Heart left ventricle (tissue), 16 donors: ENCODE results near the gene PPP6C. TPM values are rescaled to one million over a fixed set of nuclear protein-coding genes. Genes with fewer than 3 reads are reported as not detected.

ENCODE experiments used
- ATAC-seq, 4 donors: fragments of 200-7000 bp; cut with Tn5 transposase; one replicate each; pipeline ENCODE4 v1.9.1; 2020 to 2022; ENCODE audit warnings: moderate library complexity in 4 of 4, mild to moderate bottlenecking in 3 of 4, moderate number of reproducible peaks in 1 of 4
- DNase-seq, 5 donors: peaks; one replicate each; pipeline ENCODE4 v3.0.0-alpha.2; 2020
- H3K27ac ChIP-seq, 12 donors: fragments of 200-600 bp; sonication (generic) in 4 of 12; one replicate each; pipeline versions ENCODE4 v1.5.0 to v1.8.0; 2016 to 2022; ENCODE audit warnings: mild to moderate bottlenecking in 2 of 12
- H3K27me3 ChIP-seq, 9 donors: fragments of 200-600 bp; sonication (generic) in 2 of 9; one replicate each; pipeline versions ENCODE4 v1.5.1 to v1.8.0; 2016 to 2022; ENCODE audit warnings: mild to moderate bottlenecking in 3 of 9
- H3K36me3 ChIP-seq, 9 donors: fragments of 200-600 bp; sonication (generic) in 2 of 9; one replicate each; pipeline versions ENCODE4 v1.5.0 to v1.8.0; 2018 to 2022; ENCODE audit warnings: mild to moderate bottlenecking in 2 of 9
- H3K4me1 ChIP-seq, 12 donors: fragments of 200-600 bp; sonication (generic) in 4 of 12; one replicate each; pipeline versions ENCODE4 v1.5.0 to v1.8.0; 2016 to 2022; ENCODE audit warnings: mild to moderate bottlenecking in 3 of 12
- H3K4me3 ChIP-seq, 12 donors: fragments of 200-600 bp; sonication (generic) in 4 of 12; one replicate each; pipeline versions ENCODE4 v1.5.0 to v1.8.0; 2017 to 2022; ENCODE audit warnings: mild to moderate bottlenecking in 9 of 12, moderate library complexity in 4 of 12
- H3K9me3 ChIP-seq, 12 donors: fragments of 200-600 bp; sonication (generic) in 4 of 12; one replicate each; pipeline versions ENCODE4 v1.5.0 to v1.8.0; 2016 to 2022; ENCODE audit warnings: mild to moderate bottlenecking in 1 of 12
- CTCF ChIP-seq, 12 donors: fragments of 200-600 bp; sonication (generic) in 4 of 12; IDR thresholded peaks; one replicate each; pipeline versions ENCODE4 v1.5.0 to v1.8.0; 2018 to 2022; ENCODE audit warnings: antibody characterized with exemption in 12 of 12, mild to moderate bottlenecking in 5 of 12
- POLR2A ChIP-seq, 2 donors: fragments of 450-650 bp; IDR thresholded peaks; one replicate each; pipeline ENCODE4 v1.6.1; 2017; ENCODE audit warnings: antibody characterized with exemption in 2 of 2, mild to moderate bottlenecking in 2 of 2, moderate library complexity in 2 of 2
- WGBS, 4 donors: extraction: QIAGEN DNeasy Blood & Tissue Kit in 2 of 4; methylation state at CpG; one replicate each; pipeline versions ENCODE4 v1.1.5 to v1.1.7; 2013 to 2018; 5-methylcytosine and 5-hydroxymethylcytosine counted together
- intact Hi-C, 10 donors: fragments of 100-400 bp; cut with DNase I; formaldehyde crosslinking; loops; one replicate each; pipeline versions ENCODE4 v1.11.1 to v1.14.2; 2022
- polyA plus RNA-seq, 2 donors: library from polyadenylated mRNA; stranded (reverse); fragments of 200-250 nt; gene quantifications; one replicate each; pipeline ENCODE4 v1.2.3, GENCODE V29; 2013
- total RNA-seq, 9 donors: library from RNA; depleted of rRNA in 2 of 9; stranded (reverse); fragments of >200 nt in 2 of 9; fragmentation: NEBNext Ultra II Directional in 3 of 9; extraction: Animal tissue kit (Norgen Biotek cat#: 25700) in 3 of 9; gene quantifications; one replicate each; pipeline versions ENCODE4 v1.1.0 to v1.2.4, GENCODE V29; 2016 to 2023
- donor health status: ischemic (EF 13 %, LVEDD 7.1; RV severe dilation, severe dysfunction).
- donor health status: healthy with polysubstance abuse.
- donor health status: DM: no; HTN: yes; CAD: no.
- donor health status: DM: no; HTN: no; CAD: no.
- donor health status: ischemic (EF 25% LVEDD 6.9; RV normal size, moderate dysfunction).
- donor health status: ischemic (EF 25% LVEDD 5.7; RV mildly dilated, moderate dysfunction).
- donor health status: healthy.
- donor health status: DM: yes; HTN: yes; CAD: no.
- donor health status: ischemic (EF 35%, LVEDD 5.7; RV mildly dilated, moderate dysfunction).
- donor health status: nonischemic (EF 11% LVEDD 7.7; RV severe dilation, severe dysfunction).
- donor health status: DM: yes; HTN: yes; CAD: no.
- donor health status: PGD.
- donor health status: ischemic (EF 29% LVEDD 5.4; RV normal size, mild dysfunction).
- donor health status: nonischemic (EF 23%, LVEDD 6.1; RV moderate dilation, normal function).

PPP6C gene
- total and polyA plus RNA-seq, 11 donors, result 12.0 to 40.7 (median 35.3) TPM

GRCh38 chr9:125177888-125178287 is 11.7 kb downstream of the PPP6C start:
- intact Hi-C loops, result no loop called here
- H3K27ac ChIP-seq, result peak overlapping the region in 1 of 12 donors; percentile 69
- H3K9me3 ChIP-seq, result no peaks in the 10 kb centered on the region
- ATAC-seq (no peak), DNase-seq (no peak)
- H3K4me1 ChIP-seq, result peaks cover 0 to 53% (median 21%) of the 10 kb centered on the region in 12 donors
- TF ChIP-seq POLR2A (IDR thresholded peaks at IDR 0.05), result no peak
- TF ChIP-seq CTCF (IDR thresholded peaks at IDR 0.05), result no peak
- H3K4me3 ChIP-seq, result no peak overlapping the region
- H3K36me3 ChIP-seq, result no peaks in the 10 kb centered on the region
- no peaks in the 10 kb centered on the region for H3K27me3 ChIP-seq
- WGBS, 4 donors, result 84 to 98% (median 94%) methylated on average over 1 of the region's 1 CpG

- DNase-seq (no peak), ATAC-seq (no peak)
- H3K27me3 ChIP-seq, result no peaks in the 10 kb centered on the region
- no peak for TF ChIP-seq CTCF (IDR thresholded peaks at IDR 0.05)
- TF ChIP-seq POLR2A (IDR thresholded peaks at IDR 0.05), result no peak
- WGBS, 4 donors, result 89 to 94% (median 93%) methylated on average over 3 of the region's 3 CpGs
- H3K4me1 ChIP-seq, result peaks cover 0 to 53% (median 26%) of the 10 kb centered on the region in 12 donors
- H3K9me3 ChIP-seq, result no peaks in the 10 kb centered on the region
- no peak overlapping the region for H3K4me3 ChIP-seq
- intact Hi-C loops, result no loop called here
- no peaks in the 10 kb centered on the region for H3K36me3 ChIP-seq
- peak overlapping the region in 1 of 12 donors; percentile 69 for H3K27ac ChIP-seq
Measured at GRCh38 chr9:125176636-125177035, 13.0 kb downstream of the PPP6C start.

DNA sequence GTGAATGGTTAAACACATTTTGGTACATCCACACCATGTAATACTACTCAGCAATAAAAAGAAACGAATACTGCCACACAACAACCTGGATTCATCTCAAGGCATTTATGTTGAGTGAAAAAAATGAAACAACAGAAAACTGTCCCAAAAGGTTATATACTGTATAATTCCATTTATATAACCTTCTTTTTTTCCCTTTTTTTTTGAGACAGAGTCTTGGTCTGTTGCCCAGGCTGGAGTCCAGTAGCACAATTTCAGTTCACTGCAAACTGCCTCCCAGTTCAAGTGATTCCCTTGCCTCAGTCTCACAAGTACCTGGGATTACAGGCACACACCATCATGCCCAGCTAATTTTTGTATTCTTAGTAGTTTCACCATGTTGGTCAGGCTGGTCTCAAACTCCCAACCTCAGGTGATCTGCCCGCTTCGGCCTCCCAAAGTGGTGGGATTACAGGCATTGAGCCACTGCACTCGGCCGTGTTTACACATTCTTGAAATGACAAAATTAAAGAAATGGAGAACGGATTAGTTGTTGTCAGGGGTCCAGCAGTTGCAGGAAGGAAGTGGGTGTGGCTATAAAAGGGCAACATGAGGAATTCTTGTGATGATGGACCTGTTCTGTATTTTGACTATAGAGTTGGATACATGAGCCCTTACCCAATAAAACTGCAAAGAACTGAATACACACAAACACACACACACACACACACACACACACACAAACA is 17.4 kb downstream of the PPP6C start:
- TF ChIP-seq POLR2A (IDR thresholded peaks at IDR 0.05), result no peak
- no peak for TF ChIP-seq CTCF (IDR thresholded peaks at IDR 0.05)
- intact Hi-C loops, result no loop called here
- WGBS, 4 donors, result 45 to 58% (median 54%) methylated on average over 6 of the region's 6 CpGs
- Histone ChIP-seq H3K4me3 (no peak overlapping the region), H3K27ac (peak overlapping the region in 2 of 12 donors; percentile 9 to 33), H3K36me3 (peaks cover 0 to 35% (median 26%) of the 10 kb centered on the region in 9 donors), H3K4me1 (peaks cover 0 to 33% (median 22%) of the 10 kb centered on the region in 12 donors), H3K9me3 (no peaks in the 10 kb centered on the region), H3K27me3 (no peaks in the 10 kb centered on the region)
- ATAC-seq (no peak), DNase-seq (no peak)

GRCh38 chr9:125169895-125170294 is 19.7 kb downstream of the PPP6C start:
- H3K27me3 ChIP-seq, result no peaks in the 10 kb centered on the region
- ATAC-seq (no peak), DNase-seq (no peak)
- H3K4me3 ChIP-seq, result no peak overlapping the region
- intact Hi-C loops, result no loop called here
- no peaks in the 10 kb centered on the region for H3K9me3 ChIP-seq
- H3K36me3 ChIP-seq, result peaks cover 0 to 51% (median 32%) of the 10 kb centered on the region in 9 donors
- H3K27ac ChIP-seq, result no peak overlapping the region
- H3K4me1 ChIP-seq, result peaks cover 0 to 29% (median 19%) of the 10 kb centered on the region in 12 donors
- TF ChIP-seq CTCF (IDR thresholded peaks at IDR 0.05), result no peak
- no peak for TF ChIP-seq POLR2A (IDR thresholded peaks at IDR 0.05)
